ENCODE measurements around the gene FKBP4. TPM values are rescaled to one million over a fixed set of nuclear protein-coding genes. Genes with fewer than 3 reads are reported as not detected.
A peak's percentile ranks its signal among the peaks of the same experiment; 100 is the strongest.

FKBP4 gene
- total RNA-seq, 4 donors from 2014 or later = 29.6 to 86.5 (median 45.1) TPM

DNA sequence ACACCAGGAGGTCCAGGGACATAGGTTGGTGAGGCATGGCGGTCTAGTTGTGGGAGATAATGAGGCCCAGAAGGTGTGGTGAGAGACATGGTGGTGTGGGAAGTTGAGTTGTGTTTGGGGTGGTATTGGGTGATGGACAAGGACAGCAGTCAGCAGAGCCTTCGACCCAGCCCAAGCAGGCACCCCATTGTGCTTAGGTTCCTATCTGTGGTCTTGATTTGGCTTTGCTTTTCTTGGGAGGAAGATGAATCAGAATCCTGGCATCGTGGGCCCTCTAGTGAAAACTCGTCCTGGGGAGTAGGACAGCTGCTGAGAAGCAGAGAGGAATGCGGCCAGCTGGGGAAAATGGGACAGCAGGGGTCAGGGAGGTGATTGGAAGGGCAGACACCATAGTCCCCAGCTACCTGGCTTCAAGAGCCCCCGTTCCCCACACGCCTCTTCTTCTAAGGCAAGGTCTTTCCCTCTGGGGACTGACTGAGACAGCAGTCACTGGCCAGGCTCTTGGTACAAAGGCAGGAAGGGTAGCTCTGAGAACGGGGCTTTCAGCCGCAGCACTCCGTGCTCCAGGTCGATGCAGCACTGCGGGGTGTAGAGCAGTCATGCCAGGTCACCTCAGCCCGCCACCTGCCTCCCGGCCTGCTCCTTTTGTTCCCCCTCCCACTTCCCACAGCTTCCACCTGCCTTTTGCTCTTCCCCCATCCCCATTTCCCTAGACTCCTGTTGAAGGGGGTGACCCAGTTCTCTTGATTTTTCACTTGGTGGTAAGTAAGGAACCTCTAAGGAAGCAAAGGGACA lies 32.1 kb downstream of the FKBP4 start:
- no peak for ATAC-seq (ENCODE audit: low FRiP score)
- no peak for DNase-seq (ENCODE audit: low spot score)
- TF ChIP-seq, protein P1, sequence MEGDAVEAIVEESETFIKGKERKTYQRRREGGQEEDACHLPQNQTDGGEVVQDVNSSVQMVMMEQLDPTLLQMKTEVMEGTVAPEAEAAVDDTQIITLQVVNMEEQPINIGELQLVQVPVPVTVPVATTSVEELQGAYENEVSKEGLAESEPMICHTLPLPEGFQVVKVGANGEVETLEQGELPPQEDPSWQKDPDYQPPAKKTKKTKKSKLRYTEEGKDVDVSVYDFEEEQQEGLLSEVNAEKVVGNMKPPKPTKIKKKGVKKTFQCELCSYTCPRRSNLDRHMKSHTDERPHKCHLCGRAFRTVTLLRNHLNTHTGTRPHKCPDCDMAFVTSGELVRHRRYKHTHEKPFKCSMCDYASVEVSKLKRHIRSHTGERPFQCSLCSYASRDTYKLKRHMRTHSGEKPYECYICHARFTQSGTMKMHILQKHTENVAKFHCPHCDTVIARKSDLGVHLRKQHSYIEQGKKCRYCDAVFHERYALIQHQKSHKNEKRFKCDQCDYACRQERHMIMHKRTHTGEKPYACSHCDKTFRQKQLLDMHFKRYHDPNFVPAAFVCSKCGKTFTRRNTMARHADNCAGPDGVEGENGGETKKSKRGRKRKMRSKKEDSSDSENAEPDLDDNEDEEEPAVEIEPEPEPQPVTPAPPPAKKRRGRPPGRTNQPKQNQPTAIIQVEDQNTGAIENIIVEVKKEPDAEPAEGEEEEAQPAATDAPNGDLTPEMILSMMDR (IDR thresholded peaks at IDR 0.05) = no peak

DNA sequence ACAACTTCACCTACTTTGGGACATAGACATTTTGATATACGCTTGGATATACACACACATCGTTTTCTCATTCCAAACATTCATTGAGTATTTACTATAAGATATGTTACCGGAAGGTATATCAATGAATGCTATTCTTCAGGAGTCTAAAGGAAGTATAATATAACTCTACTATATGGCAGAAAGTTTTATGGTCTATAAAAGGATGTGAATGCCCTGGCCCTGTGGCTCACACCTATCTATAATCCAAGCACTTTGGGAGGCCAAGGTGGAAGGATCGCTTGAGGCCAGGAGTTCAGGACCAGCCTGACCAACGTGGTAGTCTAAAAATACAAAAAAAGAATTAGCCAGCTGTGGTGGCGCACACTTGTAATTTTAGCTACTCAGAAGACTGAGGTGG lies 34.5 kb downstream of the FKBP4 start:
- no peak for DNase-seq (ENCODE audit: low spot score)
- TF ChIP-seq, protein P1 (IDR thresholded peaks at IDR 0.05) = no peak
- ATAC-seq (ENCODE audit: low FRiP score) = no peak

DNA sequence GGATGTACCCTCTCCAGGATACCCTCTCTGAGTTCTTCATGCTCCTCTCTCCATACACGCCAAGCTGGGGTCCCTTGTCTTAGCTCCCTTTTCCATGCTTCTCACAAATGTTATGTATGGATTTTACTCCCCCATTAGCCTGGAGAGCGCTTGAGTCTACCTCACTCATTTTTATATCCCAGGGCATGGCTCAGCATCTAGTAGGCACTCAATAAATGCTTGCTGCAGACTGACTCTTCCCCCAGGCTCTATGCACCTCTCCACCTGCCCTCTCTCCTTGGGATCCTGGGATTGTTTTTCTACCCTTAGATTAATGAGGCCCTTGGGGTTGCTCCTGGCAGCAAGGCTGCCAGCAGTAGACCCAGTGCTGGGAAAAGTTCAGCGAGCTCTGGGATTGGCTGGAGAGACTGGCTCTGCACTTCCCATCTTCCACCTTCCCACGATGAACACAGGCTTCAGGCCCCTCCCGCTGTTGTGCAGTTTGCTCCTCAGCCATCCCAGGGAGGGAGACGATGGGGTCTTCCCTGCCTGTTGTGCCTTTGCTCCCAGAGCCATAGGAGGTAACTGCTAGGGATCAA lies 37.9 kb downstream of the FKBP4 start:
- TF ChIP-seq, protein P1 (IDR thresholded peaks at IDR 0.05) = no peak
- DNase-seq (ENCODE audit: low spot score) (no peak), ATAC-seq (ENCODE audit: low FRiP score) (no peak)

DNA sequence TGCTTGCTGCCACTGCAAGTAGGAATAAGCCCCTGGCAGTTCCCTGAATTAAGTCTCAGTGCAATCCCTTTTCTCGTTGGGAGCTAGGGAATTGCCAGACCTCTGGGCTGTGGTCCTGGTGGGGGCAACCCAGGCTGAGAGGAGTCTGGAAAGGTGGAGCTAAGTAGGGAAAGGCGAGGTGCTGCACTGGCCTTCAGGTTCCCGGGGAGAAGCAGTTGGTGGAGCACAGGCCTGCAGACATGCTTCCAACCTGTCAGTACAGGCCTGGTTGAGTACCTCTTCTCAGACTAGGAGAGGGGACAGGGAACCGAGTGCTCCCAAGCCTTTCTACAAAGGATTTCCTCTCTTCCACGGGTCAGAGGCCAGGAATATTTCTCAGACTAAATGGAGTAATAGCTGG lies 38.6 kb downstream of the FKBP4 start:
- TF ChIP-seq, protein P1 (IDR thresholded peaks at IDR 0.05) = no peak
- DNase-seq (ENCODE audit: low spot score) (no peak), ATAC-seq (ENCODE audit: low FRiP score) (no peak)

DNA sequence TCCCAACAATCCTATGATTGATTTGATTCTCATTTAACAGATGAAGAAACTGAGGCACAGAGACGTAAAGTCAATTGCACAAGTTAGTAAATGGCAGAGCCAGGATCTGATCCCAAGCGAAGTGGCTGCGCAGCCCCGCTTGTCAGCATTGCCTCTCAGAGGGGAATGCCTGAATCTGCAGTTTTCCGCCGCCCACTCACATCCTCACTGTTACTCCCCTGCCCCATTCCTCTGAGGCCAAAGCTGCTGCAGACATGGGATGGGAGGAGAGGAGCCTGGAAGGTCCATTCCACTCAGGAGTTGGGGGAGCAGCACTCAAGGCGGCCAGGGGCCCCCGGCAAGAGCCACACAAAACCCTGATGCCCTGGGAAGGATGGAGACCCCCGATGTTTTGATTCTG lies 39.0 kb downstream of the FKBP4 start:
- DNase-seq (ENCODE audit: low spot score) = no peak
- TF ChIP-seq, protein P1 (IDR thresholded peaks at IDR 0.05) = no peak
- peak; percentile 40 for ATAC-seq (ENCODE audit: low FRiP score)

DNA sequence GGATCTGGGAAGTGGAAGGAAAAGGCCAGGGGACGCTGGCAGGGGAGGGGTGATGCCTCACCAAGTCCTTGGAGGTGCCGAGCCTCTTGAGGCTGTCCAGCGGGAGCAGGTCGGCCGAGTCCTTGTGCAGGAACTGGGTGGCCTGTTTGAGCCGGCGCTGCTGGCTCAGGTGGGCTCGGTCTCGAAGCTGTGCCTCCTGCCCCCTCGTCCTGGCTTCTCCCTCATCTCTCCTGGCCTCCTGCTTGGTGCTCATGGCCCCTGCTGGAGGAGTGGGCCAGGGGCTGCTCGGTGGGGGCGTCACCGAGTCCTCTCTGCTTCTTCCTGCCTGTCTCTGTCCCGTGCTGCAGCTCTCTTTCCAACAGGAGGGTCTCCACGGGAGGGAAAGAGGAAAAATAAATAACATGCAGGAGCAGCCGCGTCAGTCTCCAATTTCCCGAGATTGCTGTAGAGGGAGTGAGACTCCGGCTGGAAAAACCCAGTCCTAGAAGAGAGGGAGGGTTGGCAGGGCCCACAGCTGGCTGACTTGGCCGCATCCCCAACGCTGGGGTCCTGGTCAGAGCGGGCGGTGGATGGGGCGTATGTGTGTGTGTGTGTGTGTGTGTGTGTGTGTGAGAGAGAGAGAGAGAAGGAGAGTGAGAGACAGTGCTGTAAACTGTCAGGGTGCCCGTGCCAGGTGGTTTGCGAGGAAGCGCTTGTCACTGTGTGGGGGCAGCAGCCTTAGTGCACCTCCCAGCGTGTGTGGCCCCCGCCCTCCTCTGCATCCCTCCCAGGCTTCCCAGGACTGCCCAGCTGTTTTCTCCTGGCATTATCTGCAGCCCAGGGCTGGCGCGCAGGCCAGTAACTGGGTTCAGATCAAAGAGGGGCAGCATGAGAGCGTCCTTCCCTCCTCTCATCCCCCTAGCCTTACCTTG lies 40.1 kb downstream of the FKBP4 start, which contains the start of gene NRIP2:
Gene NRIP2 (minus strand): TSS at position 455 of the 911 bp plus-strand sequence. CDS start 52 bp downstream, at position 403.
- ATAC-seq (ENCODE audit: low FRiP score) (peak; percentile 74), DNase-seq (ENCODE audit: low spot score) (no peak)
- TF ChIP-seq, protein P1 (IDR thresholded peaks at IDR 0.05) = no peak
